NB4 (cell line): ENCODE measurements around the gene SUDS3.

Experiments
- MYC ChIP-seq: IDR thresholded peaks from 2 replicates; pipeline ENCODE4 v1.6.1; 2011; ENCODE audit warnings: low read depth, low read length
- TF ChIP-seq, protein P1 (sequence below): IDR thresholded peaks from one replicate; pipeline ENCODE4 v1.5.1; 2012; ENCODE audit warnings: low read depth, low read length

DNA sequence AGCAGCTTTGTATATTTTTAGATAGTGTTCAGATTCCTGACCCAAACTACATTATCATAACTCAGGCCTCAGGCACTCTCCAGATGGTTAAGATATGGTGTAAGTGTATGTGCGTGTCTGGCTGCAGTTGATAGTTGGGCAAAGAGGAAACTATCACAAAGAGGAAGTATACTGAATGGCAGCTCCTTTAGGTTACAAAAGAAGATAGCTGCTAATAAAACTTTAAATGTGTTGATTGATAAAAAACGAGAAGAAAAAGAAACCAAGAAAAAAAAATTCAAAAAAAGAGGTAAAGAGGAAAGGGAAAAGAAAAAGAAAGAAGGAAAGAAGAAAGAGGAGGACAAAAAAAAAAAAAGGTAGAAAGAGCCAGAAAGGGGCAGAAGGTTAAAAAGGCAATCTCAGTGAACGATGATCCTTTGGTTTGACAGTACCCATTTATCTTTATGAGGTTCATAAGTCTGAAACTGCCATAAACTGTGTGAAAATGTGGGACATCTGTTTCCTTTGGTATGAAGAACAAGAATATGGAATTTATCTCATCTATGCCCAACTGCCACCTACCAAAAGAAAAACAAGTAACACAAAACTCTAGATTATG is 45.8 kb upstream of the SUDS3 start:
- TF ChIP-seq, protein P1, sequence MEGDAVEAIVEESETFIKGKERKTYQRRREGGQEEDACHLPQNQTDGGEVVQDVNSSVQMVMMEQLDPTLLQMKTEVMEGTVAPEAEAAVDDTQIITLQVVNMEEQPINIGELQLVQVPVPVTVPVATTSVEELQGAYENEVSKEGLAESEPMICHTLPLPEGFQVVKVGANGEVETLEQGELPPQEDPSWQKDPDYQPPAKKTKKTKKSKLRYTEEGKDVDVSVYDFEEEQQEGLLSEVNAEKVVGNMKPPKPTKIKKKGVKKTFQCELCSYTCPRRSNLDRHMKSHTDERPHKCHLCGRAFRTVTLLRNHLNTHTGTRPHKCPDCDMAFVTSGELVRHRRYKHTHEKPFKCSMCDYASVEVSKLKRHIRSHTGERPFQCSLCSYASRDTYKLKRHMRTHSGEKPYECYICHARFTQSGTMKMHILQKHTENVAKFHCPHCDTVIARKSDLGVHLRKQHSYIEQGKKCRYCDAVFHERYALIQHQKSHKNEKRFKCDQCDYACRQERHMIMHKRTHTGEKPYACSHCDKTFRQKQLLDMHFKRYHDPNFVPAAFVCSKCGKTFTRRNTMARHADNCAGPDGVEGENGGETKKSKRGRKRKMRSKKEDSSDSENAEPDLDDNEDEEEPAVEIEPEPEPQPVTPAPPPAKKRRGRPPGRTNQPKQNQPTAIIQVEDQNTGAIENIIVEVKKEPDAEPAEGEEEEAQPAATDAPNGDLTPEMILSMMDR: no peak
- peak; percentile 62; the same call in 1 of the 2 replicates for TF ChIP-seq MYC
